Kasumi-1 (cell line): Measurements from ENCODE around the gene CAV3.
"Not testable (repeated sequence)": the region's sequence is repeated elsewhere in the genome, so short reads cannot be mapped to it uniquely, and the experiment has no call there.

ENCODE experiments used
- DNase-seq, 2 experiments: peaks; one replicate each; lab custom pipeline; 2025; lab: John Stamatoyannopoulos, UW

The CAV3 gene

DNA sequence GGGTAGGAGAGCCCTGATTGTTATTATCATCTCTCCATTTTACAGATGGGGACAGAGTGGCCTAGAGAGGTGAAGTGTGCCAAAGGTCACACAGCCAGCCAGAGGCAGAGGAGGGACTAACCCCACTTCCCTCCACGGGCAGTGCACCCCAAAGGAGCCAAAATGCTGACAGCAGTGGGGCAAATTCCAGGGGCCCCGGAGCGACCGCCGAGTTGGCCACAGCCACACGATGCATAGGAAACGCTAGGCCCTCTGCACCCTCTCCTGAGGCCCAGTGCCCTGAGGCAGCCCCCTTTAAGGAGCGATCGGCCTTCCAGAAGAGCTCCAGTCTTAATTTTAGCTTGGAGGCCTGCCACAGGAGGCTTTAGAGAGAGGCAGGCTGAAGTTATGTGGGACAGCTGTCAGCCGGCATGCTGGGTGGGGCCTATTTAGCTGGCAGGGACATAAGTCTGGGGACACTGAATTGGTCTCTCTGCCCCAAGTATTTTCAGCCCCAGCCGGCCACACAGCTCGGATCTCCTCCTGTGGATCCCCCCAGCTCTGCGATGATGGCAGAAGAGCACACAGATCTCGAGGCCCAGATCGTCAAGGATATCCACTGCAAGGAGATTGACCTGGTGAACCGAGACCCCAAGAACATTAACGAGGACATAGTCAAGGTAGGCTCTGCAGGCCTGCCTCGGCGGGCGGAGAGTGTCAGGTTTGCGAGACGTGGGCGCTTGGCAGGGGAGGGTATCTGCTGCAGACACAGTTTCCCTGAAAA, at the start of gene CAV3:
TSS of gene CAV3 (plus strand) at position 471 of the 763 bp plus-strand sequence. CDS start at position 546, 75 bp downstream.
- DNase-seq: no peak

DNA sequence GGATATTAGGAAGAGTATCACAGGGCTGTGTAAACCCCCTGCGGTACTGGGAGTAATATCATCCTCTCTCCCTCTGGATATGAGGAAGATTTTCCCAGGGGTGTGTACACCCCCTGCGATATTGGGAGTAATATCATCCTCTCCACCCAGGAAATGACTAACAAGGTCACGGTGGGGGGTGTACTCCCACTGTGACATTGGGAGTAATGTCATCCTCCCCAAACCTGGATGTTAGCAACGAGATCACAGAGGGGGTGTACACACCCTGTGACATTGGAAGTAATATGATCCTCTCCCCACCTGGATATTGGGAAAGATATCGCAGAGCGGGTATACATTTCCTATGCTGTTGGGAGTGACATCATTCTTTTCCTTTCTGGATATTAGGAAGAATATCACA, 48.6 kb upstream of the CAV3 start:
- DNase-seq: not testable (repeated sequence)

DNA sequence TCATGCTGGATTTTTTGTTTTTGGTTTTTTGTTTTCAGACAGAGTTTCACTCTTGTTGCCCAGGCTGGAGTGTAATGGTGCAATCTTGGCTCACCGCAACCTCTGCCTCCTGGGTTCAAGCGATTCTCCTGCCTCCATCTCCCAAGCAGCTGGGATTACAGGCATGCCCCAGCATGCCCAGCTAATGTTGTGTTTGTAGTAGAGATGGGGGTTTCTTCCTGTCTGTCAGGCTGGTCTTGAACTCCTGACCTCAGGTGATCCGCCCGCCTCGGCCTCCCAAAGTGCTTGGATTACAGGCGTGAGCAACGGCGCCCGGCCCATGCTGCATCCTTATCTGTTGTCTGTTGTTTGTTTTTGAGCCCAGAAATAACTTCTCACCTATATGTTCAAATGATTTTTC, 42.3 kb upstream of the CAV3 start:
- DNase-seq: not testable (repeated sequence)

GRCh38 chr3:8702560-8702959, 31.0 kb upstream of the CAV3 start:
- DNase-seq: no peak

GRCh38 chr3:8705575-8705974, 28.0 kb upstream of the CAV3 start:
- DNase-seq: no peak

DNA sequence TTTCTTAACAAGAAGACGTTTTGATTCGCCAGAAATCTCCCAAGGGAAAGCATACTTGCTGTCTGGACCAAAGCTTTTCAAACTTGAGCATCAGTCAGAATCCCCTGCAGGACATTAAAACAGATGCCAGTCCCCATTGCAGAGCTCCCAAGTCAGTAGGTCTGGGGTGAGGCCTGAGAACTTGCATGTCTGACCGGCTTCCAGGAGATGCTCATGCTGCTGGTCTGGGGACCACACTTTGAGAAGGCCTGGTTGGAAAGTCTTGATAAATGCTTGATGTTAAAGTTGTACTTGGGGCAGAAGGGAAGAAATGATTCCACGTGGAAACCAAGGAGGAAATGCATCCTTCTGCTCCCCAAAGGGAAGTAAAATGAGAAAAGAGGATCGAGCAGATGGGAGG, 24.3 kb upstream of the CAV3 start:
- no peak for DNase-seq

- no peak for DNase-seq
Measured at GRCh38 chr3:8709801-8710507, 23.6 kb upstream of the CAV3 start.

- DNase-seq: no peak
Measured at GRCh38 chr3:8712045-8712907, 21.3 kb upstream of the CAV3 start.

- DNase-seq: no peak
Measured at GRCh38 chr3:8712908-8713255, 20.7 kb upstream of the CAV3 start.

DNA sequence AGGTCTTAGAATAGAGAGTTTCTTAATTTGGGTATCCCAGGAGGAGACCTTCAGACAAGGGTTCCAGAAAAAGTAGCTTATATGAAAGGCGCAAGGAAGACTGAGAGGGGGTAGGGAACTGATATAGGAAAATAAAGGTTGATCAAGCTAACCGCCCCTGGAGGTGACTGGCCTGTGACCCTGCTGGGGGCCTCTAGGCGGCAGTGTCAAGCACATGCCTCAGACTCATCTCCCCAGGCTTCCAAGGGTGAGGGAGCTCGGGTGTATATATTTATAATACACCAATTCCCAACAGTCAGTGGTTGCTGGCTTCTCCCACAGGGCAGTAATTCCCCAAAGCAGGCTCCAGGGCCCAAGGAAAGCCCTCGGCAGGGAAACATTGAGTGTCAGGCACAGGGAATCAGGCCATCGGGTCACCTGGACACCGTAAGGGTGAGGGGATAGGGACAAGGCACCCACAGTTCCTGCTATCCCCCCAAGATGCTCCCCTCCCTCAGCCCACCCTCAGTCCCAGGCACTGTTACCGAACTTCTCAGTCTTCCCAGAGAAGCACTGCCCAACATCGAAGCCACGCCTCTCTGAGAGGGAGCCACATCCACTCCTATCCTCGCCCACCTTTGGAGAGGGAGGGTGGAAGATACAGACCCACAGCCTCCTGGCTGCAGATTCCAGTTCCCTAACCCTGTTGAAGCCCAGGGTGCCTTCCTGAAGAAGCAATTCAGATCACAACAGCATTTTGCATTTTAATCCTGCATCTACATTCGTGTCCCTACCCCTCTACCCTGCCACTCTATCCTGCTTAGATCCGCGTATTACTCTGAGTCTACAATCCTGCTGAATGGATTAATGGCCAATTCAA, 19.5 kb upstream of the CAV3 start:
- DNase-seq: peak in 1 of 2 experiments; percentile 20

DNA sequence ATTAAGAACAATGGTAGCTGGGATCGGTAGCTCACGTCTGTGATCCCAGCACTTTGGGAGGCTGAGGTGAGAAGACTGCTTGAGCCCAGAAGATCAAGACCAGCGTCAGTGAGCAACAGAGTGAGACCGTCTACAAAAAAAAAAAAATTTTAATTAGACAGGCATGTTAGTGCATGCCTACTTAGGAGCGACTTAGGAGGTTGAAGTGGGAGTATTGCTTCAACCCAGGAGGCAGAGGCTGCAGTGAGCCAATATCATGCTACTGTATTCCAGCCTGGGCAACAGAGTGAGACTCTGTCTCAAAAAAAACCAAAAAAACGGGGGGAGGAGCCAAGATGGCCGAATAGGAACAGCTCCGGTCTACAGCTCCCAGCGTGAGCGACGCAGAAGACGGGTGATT, 17.8 kb upstream of the CAV3 start:
- DNase-seq: not testable (repeated sequence)

DNA sequence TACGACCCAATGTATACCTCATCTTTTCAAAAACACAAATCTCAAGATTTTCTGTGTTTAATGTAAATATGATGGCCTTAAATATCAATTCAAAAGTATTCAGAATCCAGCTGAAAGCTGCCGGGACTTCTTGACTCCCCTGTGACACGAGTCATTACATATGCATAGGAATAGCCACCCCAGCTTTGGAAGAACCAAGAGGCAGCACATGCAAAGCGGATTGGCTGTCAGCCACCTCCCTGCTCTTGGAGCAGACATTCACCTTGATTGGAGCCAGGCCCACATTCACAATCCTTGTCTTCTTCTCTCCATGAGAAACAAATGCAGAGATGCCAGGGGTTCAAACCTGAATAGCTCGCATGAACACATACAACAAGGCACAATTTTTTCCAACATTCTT, 10.8 kb upstream of the CAV3 start:
- DNase-seq: no peak

- DNase-seq: no peak
Measured at GRCh38 chr3:8723612-8724011, 10.0 kb upstream of the CAV3 start.

DNA sequence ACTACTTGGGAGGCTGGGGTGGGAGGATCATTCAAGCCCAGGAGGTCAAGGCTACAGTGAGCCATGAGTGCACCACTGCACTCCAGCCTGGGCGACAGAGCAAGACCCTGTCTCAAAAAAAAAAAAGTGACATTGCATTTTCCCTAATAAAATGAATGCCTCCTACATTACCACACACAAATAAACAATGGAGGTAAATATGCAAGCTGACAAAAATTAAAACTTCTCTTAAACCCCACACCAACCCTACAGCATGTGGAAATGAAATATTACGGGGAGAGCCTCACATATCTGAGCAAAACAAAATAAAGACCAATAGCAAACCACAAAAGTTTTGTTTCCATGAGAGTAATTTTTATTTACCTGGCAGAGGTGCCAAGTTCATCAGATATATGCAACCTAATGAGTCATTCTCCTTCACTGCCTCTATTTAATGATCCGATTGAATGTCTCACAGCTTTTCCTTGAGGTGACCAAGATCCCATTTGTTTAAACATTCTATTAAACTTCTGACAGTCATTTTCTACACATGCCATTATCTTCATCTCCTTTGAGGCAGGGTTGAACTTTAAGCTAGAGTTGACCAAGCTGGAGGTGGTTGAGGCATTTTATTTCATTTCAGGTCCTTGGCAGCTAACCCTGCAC, 9.4 kb upstream of the CAV3 start:
- DNase-seq: no peak

GRCh38 chr3:8727605-8728512, 5.7 kb upstream of the CAV3 start:
- DNase-seq: no peak

- no peak for DNase-seq
Measured at GRCh38 chr3:8729479-8729878, 4.1 kb upstream of the CAV3 start.

GRCh38 chr3:8730656-8731055, 2.9 kb upstream of the CAV3 start:
- no peak for DNase-seq

- no peak for DNase-seq
Measured at GRCh38 chr3:8732413-8732812, 1.2 kb upstream of the CAV3 start.

GRCh38 chr3:8734137-8734878, 706 bp downstream of the CAV3 start:
- no peak for DNase-seq
